Measurements from ENCODE around the gene TMEM44.

Gene TMEM44

DNA sequence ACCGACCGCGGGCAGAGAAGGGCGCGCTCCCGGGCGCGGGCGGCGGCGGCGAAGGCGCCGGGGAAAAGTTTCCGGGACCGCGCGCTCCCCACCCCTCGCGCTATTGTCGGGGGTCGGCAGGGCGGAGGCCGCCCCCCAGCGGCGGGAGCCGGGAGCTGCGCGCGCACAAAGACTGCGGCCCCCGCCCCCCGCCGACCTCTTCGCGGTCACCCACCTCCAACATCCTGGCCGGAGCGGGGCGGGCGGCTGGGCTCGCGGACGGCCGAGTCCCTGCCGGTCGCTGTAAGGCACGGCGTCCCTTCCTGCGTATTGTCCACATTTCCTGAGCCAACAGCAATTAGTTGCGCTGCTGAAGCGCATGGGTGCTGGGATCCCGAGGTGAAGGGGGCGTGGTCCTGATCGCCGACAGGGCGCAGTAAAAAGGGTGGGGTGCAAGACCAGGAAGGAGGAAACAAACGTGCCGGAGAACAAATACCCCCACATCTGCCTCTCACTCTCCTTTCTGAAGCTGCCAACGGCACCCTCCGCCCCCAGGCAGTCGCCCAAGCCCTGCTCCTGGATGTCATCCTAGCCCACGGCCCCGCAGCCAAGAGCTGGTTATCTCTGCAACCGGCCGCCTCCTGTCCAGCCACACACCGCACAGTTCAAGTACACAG is at the start of gene TMEM44:
TMEM44 (minus strand) TSS at position 71 of the 656 bp plus-strand sequence. CDS start 204 bp downstream, outside the sequence.
- peak; percentile 39 for DNase-seq (ENCODE audit: low read depth)

DNA sequence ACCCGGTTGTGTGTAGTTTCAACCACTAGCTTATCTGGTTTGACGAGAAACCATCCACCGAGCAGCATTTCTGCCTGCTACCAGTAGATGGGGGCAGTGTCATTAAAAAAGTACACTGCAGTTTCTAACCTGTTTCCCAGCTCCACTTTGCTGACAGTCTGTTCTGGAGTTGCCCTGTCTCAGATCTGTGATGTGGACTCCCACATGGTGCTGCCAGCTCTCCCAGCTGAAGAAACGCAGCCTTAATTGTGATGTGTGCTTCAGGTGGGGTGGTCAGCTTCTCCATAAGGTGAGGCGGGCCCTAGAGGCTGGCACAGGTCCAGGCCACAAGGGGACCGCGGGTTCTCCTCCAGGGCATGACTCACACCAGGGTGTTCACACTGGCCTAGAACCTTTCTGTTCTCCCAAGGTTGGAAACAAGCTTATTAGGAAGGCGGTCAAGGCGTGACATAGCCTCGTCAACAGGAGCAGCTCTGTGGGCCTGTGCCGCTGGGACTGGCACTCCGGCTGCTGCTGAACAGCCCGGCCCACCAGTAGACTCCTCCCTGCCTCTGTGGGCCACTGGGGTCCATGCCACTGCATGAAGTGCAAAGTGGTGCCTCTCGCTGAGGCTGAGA is 49.6 kb upstream of the TMEM44 start:
- DNase-seq (ENCODE audit: low read depth) = peak; percentile 68

GRCh38 chr3:194682189-194682693 is 49.0 kb upstream of the TMEM44 start:
- DNase-seq (ENCODE audit: low read depth) = no peak

DNA sequence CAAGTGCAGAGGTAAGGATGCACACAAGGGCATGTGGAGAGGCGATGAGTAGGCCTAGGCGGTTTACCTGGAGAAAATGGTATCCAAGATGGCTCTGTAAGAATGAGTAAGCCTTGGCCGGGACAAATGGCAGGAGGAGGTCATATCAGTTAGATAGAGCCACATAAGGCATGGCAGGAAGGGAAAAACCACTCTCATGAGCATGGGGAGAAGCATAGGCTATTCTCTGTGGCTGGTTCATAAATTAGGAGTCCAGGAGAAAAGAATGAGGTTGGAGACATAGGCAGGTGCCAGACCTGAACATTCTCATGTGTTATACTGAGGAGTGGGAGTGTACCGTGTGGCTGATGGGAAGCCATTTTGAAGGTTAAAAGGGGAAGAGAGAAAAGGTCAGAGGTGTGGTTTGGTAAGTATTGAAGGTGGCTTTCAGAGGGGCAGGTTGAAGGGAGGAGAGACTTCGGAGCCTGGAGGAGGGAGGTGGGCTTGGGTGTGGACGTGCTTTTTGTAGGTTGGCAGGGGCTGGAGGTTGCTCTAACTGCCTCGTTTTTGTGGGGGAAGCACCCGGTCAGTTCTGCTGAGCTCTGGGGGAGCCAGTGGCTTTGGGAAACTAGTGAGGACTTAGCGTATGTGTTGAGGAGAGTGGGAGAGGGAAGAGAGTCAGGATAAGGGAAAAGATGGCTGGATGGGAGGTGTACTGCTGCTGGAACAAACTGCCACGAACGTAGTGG is 47.8 kb upstream of the TMEM44 start:
- DNase-seq (ENCODE audit: low read depth) = no peak

GRCh38 chr3:194676471-194676870 is 43.3 kb upstream of the TMEM44 start:
- DNase-seq (ENCODE audit: low read depth) = no peak

DNA sequence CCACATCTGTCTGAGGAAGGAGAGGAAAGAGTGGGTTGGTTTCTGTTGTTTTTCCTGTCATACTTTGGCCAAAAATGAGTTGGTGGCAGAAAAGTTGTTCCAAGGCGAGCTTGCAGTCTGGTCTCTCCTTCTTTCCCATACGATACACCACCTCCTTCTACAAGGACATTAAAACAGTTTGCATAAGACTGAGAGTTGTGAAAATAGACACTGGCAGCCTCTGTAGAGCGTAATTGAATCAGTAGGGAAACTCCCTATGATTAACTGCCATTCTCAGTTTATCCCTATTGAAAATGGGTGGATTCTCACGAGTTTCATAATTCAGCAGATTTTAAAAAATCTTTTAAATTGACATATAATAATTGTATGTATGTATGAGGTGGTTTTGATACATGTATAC is 42.5 kb upstream of the TMEM44 start:
- DNase-seq (ENCODE audit: low read depth) = no peak

DNA sequence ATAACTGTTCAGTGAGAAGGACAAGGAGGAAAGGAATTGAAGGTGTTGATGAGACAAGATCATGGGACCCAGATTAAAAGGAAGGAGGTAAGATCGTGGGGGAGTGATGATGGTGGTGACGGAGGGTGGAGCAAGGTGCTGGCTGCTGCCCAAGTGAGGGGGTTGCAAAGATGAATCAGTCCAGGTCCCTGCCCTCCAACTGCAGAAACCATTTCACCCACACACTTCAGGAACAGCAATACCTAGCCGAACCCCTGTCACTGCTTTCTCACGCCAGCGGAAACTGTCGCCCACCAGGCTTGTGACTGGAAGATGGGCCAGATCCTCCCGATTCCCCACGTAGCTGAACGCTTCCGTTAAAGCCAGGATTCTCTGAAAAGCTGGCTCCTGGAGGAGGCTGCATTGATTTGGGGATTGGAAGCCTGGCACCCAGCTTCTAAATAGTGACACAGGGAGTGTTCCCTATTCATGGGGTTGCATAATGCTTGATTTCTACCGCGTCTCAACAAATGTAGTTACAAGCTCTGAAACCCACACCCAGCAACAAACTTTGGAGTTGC is 41.9 kb upstream of the TMEM44 start:
- peak; percentile 64 for DNase-seq (ENCODE audit: low read depth)

- no peak for DNase-seq (ENCODE audit: low read depth)
Measured at GRCh38 chr3:194673761-194674160, 40.5 kb upstream of the TMEM44 start.

- no peak for DNase-seq (ENCODE audit: low read depth)
Measured at GRCh38 chr3:194672876-194673275, 39.7 kb upstream of the TMEM44 start.

DNA sequence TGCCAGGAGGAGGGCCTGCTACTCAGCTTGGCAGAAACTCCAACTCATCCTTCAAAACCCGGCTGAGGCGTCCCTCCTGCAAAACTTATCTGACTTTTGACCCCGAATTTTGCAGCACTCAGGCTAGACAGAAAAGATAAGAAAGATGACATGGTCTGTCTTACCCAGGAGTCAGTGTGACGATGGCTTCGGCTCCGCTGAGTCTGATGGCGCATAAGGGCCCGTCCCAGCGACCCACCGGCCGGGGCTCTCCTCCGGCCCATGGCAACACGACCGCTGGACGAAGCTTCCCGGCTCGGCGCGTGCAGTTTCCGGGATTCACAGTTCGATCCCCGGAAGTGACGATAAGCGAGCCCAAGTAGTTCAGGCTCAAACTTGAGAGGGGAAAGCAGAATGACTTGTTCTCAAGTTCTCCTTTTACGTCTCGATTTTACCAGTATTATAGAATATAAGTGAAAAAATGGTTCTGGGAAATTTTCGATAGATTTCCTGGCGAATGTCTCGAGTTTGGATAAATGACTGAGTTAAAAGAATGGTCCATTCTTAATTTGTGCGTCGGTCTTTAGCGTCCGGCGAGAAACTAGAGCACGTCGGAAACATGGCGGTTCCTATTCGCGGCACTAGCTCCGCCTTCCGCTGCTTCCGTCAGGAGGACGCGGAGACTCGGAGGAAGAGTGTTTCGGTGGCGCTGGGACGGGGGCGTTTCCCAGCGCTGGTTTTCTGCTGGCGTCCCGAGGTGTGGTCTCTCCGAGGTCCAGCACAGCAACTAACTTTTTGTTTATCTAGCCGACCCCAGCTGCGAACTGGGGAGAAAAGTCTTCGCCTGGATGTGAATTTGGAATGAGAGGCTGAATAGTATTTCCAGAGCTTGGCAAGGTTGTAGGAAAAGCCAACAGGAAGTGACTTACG is 38.9 kb upstream of the TMEM44 start, which contains the start of gene LSG1:
LSG1 (minus strand) TSS at position 292 of the 909 bp plus-strand sequence; CDS start at position 263, 29 bp downstream.
- peak; percentile 86 for DNase-seq (ENCODE audit: low read depth)

GRCh38 chr3:194671511-194671899 is 38.3 kb upstream of the TMEM44 start:
- no peak for DNase-seq (ENCODE audit: low read depth)

DNA sequence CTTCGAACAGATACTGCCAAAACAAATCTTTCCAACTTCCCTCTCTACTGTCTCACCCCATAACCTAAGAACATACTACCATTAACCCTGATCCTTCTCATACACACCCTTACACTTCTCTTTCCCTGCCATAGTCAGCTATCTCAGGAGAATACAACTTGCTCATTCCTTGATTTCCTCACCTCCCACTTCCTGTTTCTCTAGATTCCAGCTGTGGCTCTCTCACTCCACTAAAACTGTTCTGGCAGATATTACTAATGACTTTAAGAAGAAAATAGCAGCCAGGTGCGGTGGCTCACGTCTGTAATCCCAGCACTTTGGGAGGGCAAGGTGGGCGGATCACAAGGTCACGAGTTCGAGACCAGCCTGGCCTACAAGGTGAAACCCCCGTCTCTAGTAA is 34.1 kb upstream of the TMEM44 start:
- DNase-seq (ENCODE audit: low read depth) = no peak

DNA sequence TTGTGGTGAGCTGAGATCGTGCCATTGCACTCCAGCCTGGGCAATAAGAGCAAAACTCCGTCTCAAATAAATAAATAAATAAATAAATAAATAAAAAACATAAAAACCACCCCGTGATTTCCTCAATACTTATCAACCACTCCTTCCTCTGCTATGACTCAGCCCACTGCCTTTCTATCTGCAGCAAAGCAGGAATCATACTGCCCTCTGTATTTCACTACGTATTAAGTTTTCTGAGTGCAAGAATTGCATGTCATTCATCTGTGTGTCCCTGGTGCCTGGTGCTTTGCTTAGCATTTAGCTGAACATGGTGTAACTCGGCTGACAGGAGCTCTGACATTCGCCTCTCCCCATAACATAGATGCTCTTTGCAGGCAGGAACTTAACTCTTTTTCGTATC is 31.6 kb upstream of the TMEM44 start:
- no peak for DNase-seq (ENCODE audit: low read depth)

DNA sequence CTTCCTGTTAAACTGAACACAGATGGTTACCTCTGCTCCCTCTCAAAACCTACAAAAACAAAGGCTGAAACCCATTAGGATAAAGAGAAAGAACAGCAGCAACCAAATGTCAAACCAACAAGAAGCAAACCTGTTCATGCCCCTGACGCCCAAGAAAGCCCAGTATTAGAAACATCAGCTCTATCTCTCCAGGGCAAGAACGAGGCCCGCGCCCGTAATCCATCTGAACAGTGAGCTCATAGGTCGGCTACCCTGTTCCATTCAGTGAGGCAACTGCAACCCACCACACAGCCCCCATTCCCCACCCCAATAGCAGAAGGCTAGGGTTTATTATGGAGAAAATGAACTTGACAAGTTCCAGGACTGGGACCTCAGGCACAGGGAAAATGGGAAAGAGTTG is 28.7 kb upstream of the TMEM44 start:
- no peak for DNase-seq (ENCODE audit: low read depth)

DNA sequence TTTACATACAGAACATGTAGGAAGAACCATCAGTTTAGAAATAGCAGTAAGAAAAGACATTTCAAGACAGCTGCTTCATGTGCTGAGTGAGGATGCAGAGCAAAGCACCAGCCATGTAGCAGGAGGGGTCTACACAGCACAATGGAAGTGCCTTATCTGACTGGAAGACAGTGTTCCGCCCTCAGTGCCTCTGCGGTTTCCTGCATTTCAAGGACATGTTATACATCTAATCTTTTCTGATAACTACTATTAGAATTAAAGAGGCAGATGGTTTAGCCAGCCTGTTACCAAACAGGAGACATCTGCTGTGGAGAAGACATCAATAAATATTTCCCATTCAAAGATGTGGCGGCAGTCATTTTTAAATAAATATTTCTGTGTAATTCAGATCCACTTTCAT is 28.2 kb upstream of the TMEM44 start:
- no peak for DNase-seq (ENCODE audit: low read depth)

DNA sequence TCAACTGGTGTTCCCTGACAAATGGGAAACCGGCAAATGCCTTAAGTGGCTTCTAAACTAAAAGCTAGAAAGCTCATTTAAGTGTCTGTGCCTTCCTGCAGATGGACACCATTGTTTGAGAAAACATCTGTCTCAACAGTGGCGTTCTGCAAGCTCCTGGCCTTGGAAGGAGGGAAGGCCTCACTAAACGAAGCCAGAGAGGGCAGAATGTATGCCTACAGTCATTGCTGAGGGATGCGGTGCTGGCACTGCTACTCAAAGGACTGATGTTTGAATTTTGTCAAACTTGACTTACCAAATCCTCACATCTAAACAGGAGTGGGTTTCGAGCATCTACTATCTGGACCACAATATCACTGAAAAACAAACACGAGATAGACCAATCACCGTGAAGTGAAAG is 26.6 kb upstream of the TMEM44 start:
- DNase-seq (ENCODE audit: low read depth) = no peak

DNA sequence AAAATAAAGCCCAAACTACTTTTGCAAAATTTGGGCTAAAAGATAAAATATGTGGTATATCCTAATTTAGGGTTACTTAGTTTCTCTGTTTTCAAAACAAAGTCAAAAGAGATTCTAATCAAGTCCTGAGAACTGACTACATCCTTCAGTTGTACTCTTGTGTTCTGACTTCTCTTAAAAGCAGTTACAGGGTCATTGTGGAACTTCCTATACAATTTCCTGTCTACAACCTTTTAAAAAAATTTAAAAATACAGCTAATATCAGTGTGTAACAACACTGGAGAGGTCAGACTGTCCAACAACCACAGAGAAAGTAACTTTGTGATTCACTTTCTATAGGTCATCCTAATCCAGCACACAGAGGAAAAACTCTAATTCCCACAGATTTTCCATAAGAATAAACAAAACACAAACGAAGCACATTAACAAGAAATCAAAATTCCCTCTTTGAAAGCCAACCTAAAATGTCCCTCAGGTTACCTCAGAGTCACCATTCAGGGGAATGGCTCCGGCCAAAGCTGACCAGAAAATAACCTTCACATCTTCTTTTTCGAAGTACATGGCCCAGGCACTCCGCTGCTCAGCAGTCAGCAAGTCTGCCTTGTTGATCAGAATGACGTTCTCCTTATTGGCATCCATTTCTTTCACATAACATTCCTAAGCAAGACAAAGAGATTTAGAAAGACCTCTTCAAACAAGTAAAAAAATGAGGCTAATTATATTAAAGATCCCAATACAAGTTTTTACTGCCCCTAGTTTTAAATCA is 25.4 kb upstream of the TMEM44 start:
- no peak for DNase-seq (ENCODE audit: low read depth)

- no peak for DNase-seq (ENCODE audit: low read depth)
Measured at GRCh38 chr3:194657439-194657838, 24.2 kb upstream of the TMEM44 start.

DNA sequence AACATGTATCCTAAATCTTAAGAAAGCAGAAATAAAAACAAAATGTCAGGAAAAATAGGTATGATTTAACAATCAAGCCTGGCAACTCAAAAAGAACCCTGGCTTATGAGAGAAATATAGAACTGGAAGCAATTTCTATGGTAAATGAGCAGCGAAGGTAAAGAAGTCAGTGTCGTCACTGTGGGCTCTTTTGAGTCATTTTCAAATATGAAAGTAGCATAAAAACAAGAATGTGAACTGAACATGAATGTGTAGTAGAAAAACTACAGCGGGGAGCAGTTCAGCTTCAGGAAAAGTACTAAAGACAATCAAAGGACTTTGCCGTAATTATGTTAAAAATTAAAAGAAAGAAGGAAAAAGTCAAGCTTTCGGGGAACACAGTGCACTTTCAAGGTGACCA is 21.2 kb upstream of the TMEM44 start:
- no peak for DNase-seq (ENCODE audit: low read depth)

DNA sequence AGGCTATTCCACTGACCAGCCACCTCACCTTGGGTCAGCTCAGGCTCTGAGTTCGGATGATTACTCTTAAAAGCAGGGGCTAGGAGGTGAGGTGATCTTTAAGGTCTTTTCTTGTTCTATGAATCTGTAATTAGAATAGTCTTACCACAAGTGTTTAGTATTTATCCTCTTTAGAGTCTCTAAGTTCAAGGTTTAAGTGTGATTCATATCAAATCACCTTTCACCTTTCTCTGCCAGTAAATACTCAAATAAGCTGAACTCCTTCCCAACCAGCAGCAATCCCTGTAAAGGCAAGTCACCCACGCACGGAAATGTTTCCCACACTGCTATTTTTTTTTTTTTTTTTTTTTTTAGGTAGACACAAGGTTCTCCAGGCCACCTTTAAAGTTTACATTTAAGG is 14.5 kb upstream of the TMEM44 start:
- DNase-seq (ENCODE audit: low read depth) = no peak

- no peak for DNase-seq (ENCODE audit: low read depth)
Measured at GRCh38 chr3:194642769-194643168, 9.6 kb upstream of the TMEM44 start.

All from activated T-cell treated with anti-CD3 and anti-CD28 coated beads for 24 hours (primary cell).